PC-3 (cell line): ENCODE results near the gene CAMSAP1. TPM values are rescaled to one million over a fixed set of nuclear protein-coding genes. Genes with fewer than 3 reads are reported as not detected.

Experiments used
- ATAC-seq: fragments of 200-7000 bp; cut with Tn5 transposase; 2 replicates; pipeline ENCODE4 v1.9.1; 2020; ENCODE audit warnings: mild to moderate bottlenecking, moderate library complexity
- BruUV-seq: library from RNA; stranded (reverse); fragments of 400-500 nt; replicated peaks from 2 replicates; lab custom pipeline; 2021; lab: Mats Ljungman, UMichigan
- CTCF ChIA-PET: fragments of 300-600 bp; sonication (Branson Sonifier 250); formaldehyde crosslinking; loops from one replicate; lab custom pipeline; 2022; ENCODE audit warnings: antibody characterized with exemption; lab: Charles Lee
- POLR2A ChIA-PET: fragments of 300-600 bp; sonication (Branson Sonifier 250); formaldehyde crosslinking; loops from one replicate; lab custom pipeline; 2022; ENCODE audit warnings: antibody characterized with exemption; ENCODE audit not compliant: unreplicated experiment; lab: Charles Lee
- DNase-seq: peaks from one replicate; pipeline ENCODE4 v3.0.0-alpha.2; 2015
- H2AFZ ChIP-seq: fragments of 300-600 bp; sonication (generic); 2 replicates; pipeline ENCODE4 v1.6.0; 2016; ENCODE audit warnings: antibody characterized with exemption, low read length
- H3F3A ChIP-seq: fragments of 300-600 bp; sonication (generic); one replicate; pipeline ENCODE4 v1.6.0; 2017; ENCODE audit warnings: antibody characterized with exemption, low read length, control low read depth, mild to moderate bottlenecking; ENCODE audit not compliant: unreplicated experiment
- H3K27ac ChIP-seq: fragments of 300-600 bp; sonication (generic); 2 replicates; pipeline ENCODE4 v1.5.1; 2016; ENCODE audit warnings: mild to moderate bottlenecking, low read length
- H3K27me3 ChIP-seq: fragments of 300-600 bp; sonication (generic); 2 replicates; pipeline ENCODE4 v1.6.1; 2016; ENCODE audit warnings: low read length, mixed read lengths
- H3K36me3 ChIP-seq: fragments of 300-600 bp; sonication (generic); 2 replicates; pipeline ENCODE4 v1.6.1; 2016; ENCODE audit warnings: low read depth, mixed run types, low read length, mixed read lengths
- H3K4me1 ChIP-seq: fragments of 300-600 bp; sonication (generic); 2 replicates; pipeline ENCODE4 v1.5.1; 2016; ENCODE audit warnings: low read length; ENCODE audit not compliant: insufficient read depth
- H3K4me2 ChIP-seq: fragments of 300-600 bp; sonication (generic); 2 replicates; pipeline ENCODE4 v1.6.0; 2016; ENCODE audit warnings: low read length
- H3K4me3 ChIP-seq: fragments of 300-600 bp; sonication (generic); 2 replicates; pipeline ENCODE4 v1.5.1; 2016; ENCODE audit warnings: mild to moderate bottlenecking, low read length, mixed read lengths
- H3K79me2 ChIP-seq: fragments of 300-600 bp; sonication (generic); 2 replicates; pipeline ENCODE4 v1.6.1; 2017; ENCODE audit warnings: low read length, mixed read lengths
- H3K9ac ChIP-seq: fragments of 300-600 bp; sonication (generic); 2 replicates; pipeline ENCODE4 v1.6.0; 2016; ENCODE audit warnings: mild to moderate bottlenecking, low read length
- H3K9me2 ChIP-seq: fragments of 300-600 bp; sonication (generic); replicated peaks from 2 replicates; pipeline ENCODE4 v1.6.1; 2016; ENCODE audit warnings: mixed run types, low read length, mixed read lengths
- H3K9me3 ChIP-seq: fragments of 300-600 bp; sonication (generic); 2 replicates; pipeline ENCODE4 v1.6.1; 2016; ENCODE audit warnings: low read length, mixed read lengths
- H4K20me1 ChIP-seq: fragments of 300-600 bp; sonication (generic); 2 replicates; pipeline ENCODE4 v1.6.1; 2016; ENCODE audit warnings: low read length, mixed read lengths
- EZH2 ChIP-seq: fragments of 300-600 bp; sonication (generic); IDR thresholded peaks from one replicate; pipeline ENCODE4 v1.6.1; 2017; ENCODE audit warnings: antibody characterized with exemption, mild to moderate bottlenecking, low read length; ENCODE audit not compliant: unreplicated experiment
- EZH2phosphoT487 ChIP-seq: fragments of 300-600 bp; sonication (generic); IDR thresholded peaks from 2 replicates; pipeline ENCODE4 v1.6.1; 2018; ENCODE audit warnings: mild to moderate bottlenecking, antibody characterized with exemption, low read length, borderline replicate concordance
- intact Hi-C: fragments of 100-400 bp; cut with micrococcal nuclease; formaldehyde crosslinking; loops from 2 replicates; pipeline ENCODE4 v1.9.0; 2023
- total RNA-seq: library from RNA; depleted of rRNA; stranded (reverse); fragments of >200 nt; gene quantifications from 2 replicates; pipeline ENCODE4 v1.2.3, GENCODE V29; 2014
- TF ChIP-seq, protein P1 (sequence below): fragments of 300-600 bp; sonication (generic); conservative IDR thresholded peaks from 2 replicates; pipeline ENCODE4 v1.5.1; 2017; ENCODE audit warnings: antibody characterized with exemption, low read depth, mild to moderate bottlenecking, low read length

The CAMSAP1 gene
- total RNA-seq, 1 experiment from 2014 or later: 16.4 TPM

- H3K4me2 ChIP-seq: no peak overlapping the region
- CTCF ChIA-PET: no interaction called here
- no peaks in the 10 kb centered on the region for H3K27me3 ChIP-seq
- no peak for ATAC-seq
- H3K4me1 ChIP-seq: no peaks in the 10 kb centered on the region
- DNase-seq: no peak
- no peaks in the 10 kb centered on the region for H3F3A ChIP-seq
- intact Hi-C loops: no loop called here
- no peaks in the 10 kb centered on the region for H4K20me1 ChIP-seq
- no peak overlapping the region for H2AFZ ChIP-seq
- no peaks in the 10 kb centered on the region for H3K9me3 ChIP-seq
- no TSS peak for BruUV-seq
- H3K4me3 ChIP-seq: no peak overlapping the region
- no peak overlapping the region for H3K27ac ChIP-seq
- no peak overlapping the region for H3K9ac ChIP-seq
- H3K36me3 ChIP-seq: no peaks in the 10 kb centered on the region
- H3K79me2 ChIP-seq: no peaks in the 10 kb centered on the region
- POLR2A ChIA-PET: no interaction called here
- TF ChIP-seq, protein P1, sequence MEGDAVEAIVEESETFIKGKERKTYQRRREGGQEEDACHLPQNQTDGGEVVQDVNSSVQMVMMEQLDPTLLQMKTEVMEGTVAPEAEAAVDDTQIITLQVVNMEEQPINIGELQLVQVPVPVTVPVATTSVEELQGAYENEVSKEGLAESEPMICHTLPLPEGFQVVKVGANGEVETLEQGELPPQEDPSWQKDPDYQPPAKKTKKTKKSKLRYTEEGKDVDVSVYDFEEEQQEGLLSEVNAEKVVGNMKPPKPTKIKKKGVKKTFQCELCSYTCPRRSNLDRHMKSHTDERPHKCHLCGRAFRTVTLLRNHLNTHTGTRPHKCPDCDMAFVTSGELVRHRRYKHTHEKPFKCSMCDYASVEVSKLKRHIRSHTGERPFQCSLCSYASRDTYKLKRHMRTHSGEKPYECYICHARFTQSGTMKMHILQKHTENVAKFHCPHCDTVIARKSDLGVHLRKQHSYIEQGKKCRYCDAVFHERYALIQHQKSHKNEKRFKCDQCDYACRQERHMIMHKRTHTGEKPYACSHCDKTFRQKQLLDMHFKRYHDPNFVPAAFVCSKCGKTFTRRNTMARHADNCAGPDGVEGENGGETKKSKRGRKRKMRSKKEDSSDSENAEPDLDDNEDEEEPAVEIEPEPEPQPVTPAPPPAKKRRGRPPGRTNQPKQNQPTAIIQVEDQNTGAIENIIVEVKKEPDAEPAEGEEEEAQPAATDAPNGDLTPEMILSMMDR: no peak
- TF ChIP-seq EZH2phosphoT487: no peak
- TF ChIP-seq EZH2: no peak
- H3K9me2 ChIP-seq: no peaks in the 10 kb centered on the region
These were observed 30.5 kb upstream of the CAMSAP1 start for GRCh38 chr9:135937521-135938489.

GRCh38 chr9:135933114-135933513 lies 25.8 kb upstream of the CAMSAP1 start:
- H3K27ac ChIP-seq: no peak overlapping the region
- DNase-seq: no peak
- no peak overlapping the region for H3K4me3 ChIP-seq
- H3K9me3 ChIP-seq: no peaks in the 10 kb centered on the region
- no peaks in the 10 kb centered on the region for H4K20me1 ChIP-seq
- TF ChIP-seq, protein P1: no peak
- TF ChIP-seq EZH2phosphoT487 (no peak), EZH2 (no peak)
- no peaks in the 10 kb centered on the region for H3F3A ChIP-seq
- no peaks in the 10 kb centered on the region for H3K27me3 ChIP-seq
- H2AFZ ChIP-seq: no peak overlapping the region
- no peaks in the 10 kb centered on the region; the same call in 1 of the 2 replicates for H3K4me1 ChIP-seq
- BruUV-seq: no TSS peak
- no peak overlapping the region for H3K9ac ChIP-seq
- no peaks in the 10 kb centered on the region for H3K9me2 ChIP-seq
- H3K79me2 ChIP-seq: no peaks in the 10 kb centered on the region
- H3K36me3 ChIP-seq: no peaks in the 10 kb centered on the region
- intact Hi-C loops: no loop called here
- H3K4me2 ChIP-seq: no peak overlapping the region
- no peak for ATAC-seq
- ChIA-PET POLR2A (no interaction called here), CTCF (no interaction called here)

- no TSS peak for BruUV-seq
These were observed 25.3 kb upstream of the CAMSAP1 start for GRCh38 chr9:135932656-135933055.

More at GRCh38 chr9:135932656-135933055, 25.3 kb upstream of the CAMSAP1 start:
- no peak overlapping the region for H2AFZ ChIP-seq
- CTCF ChIA-PET: no interaction called here
- no peak overlapping the region for H3K4me2 ChIP-seq
- no peak overlapping the region for H3K4me3 ChIP-seq
- H4K20me1 ChIP-seq: no peaks in the 10 kb centered on the region
- no peaks in the 10 kb centered on the region for H3K27me3 ChIP-seq
- no peaks in the 10 kb centered on the region for H3K36me3 ChIP-seq
- DNase-seq: no peak
- no peaks in the 10 kb centered on the region for H3K9me2 ChIP-seq
- H3K79me2 ChIP-seq: no peaks in the 10 kb centered on the region
- POLR2A ChIA-PET: no interaction called here
- ATAC-seq: no peak
- no peak overlapping the region for H3K27ac ChIP-seq
- TF ChIP-seq, protein P1: no peak
- TF ChIP-seq EZH2: no peak
- no peak for TF ChIP-seq EZH2phosphoT487
- H3K4me1 ChIP-seq: peaks cover 4% of the 10 kb centered on the region; the same call in 1 of the 2 replicates
- intact Hi-C loops: no loop called here
- H3F3A ChIP-seq: no peaks in the 10 kb centered on the region
- no peak overlapping the region for H3K9ac ChIP-seq
- no peaks in the 10 kb centered on the region for H3K9me3 ChIP-seq
